Nephron progenitor cell (in vitro differentiated cells): ENCODE measurements around the gene MIDN.
A peak's percentile ranks its signal among the peaks of the same experiment; 100 is the strongest.

ENCODE experiments used
- DNase-seq: peaks from one replicate; pipeline ENCODE4 v3.0.0; 2021
- H3K27ac Mint-ChIP-seq: 2 replicates; pipeline ENCODE4 v1.8.0; 2021; ENCODE audit warnings: mild to moderate bottlenecking, moderate library complexity, mixed read lengths
- H3K27me3 Mint-ChIP-seq: 2 replicates; pipeline ENCODE4 v1.8.0; 2021; ENCODE audit warnings: mild to moderate bottlenecking, low read depth, mixed read lengths; ENCODE audit not compliant: poor library complexity
- H3K36me3 Mint-ChIP-seq: 2 replicates; pipeline ENCODE4 v1.8.0; 2021; ENCODE audit warnings: low read depth, mixed read lengths
- H3K4me1 Mint-ChIP-seq: 2 replicates; pipeline ENCODE4 v1.8.0; 2021; ENCODE audit warnings: mixed read lengths
- H3K4me3 Mint-ChIP-seq: 2 replicates; pipeline ENCODE4 v1.8.0; 2021; ENCODE audit warnings: mild to moderate bottlenecking, moderate library complexity, mixed read lengths
- H3K9me3 Mint-ChIP-seq: 2 replicates; pipeline ENCODE4 v1.8.0; 2021; ENCODE audit warnings: mild to moderate bottlenecking, moderate library complexity, mixed read lengths
- CTCF ChIP-seq: fragments of 200-600 bp; sonication (generic); IDR thresholded peaks from 2 replicates; pipeline ENCODE4 v1.5.0; 2021; ENCODE audit warnings: antibody characterized with exemption

Gene MIDN

DNA sequence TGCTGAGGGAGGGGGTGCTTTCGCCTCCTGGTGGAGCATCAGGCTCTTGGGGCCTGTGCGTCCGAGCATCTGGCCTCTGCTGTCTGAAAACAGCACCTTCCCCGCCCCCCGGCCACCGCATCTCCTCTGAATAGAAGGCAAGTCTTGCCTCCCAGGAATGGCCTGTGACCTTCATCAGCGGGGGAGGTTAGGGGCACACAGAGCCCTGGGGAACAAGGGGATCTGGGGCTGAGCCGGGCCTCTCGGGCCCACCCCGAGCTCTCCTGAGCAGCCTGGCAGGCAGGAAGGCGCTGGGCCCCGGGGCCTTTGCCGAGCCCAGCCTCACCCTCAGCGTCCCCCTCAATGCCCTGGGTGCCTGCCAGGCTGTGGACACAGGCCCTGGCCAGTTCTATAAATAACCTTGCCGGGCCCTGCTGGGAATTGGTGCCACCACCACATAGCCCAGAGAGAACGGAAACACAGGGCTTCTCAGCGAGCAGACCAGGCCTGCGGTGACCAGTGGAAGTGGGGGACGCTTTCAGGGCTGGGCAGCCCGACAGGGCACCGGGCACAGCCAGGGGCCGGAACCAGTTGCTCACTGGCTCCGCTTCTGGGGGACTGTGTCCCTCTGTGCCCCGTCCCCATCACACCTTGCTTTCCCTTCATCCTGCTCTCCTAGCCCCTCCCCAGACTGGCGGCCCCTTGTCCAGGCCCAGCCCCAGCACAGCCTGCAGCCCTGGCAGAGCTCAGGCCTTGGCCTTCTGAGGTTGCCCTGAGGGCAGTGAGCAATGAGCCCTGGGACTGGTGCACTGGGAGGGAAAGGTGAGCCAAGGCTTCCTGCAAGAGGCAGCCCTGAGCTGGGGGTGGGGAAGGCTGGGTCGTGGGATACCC lies 33.3 kb upstream of the MIDN start:
- H3K36me3 Mint-ChIP-seq, result peaks cover 15% of the 10 kb centered on the region

GRCh38 chr19:1216756-1217155 lies 31.6 kb upstream of the MIDN start:
- Mint-ChIP-seq H3K27ac (peak overlapping the region; percentile 92), H3K27me3 (no peaks in the 10 kb centered on the region), H3K9me3 (no peaks in the 10 kb centered on the region), H3K36me3 (peaks cover 8% of the 10 kb centered on the region), H3K4me3 (no peak overlapping the region), H3K4me1 (peaks cover 47% of the 10 kb centered on the region)
- no peak for TF ChIP-seq CTCF
- no peak for DNase-seq

More for the DNA sequence above, 33.3 kb upstream of the MIDN start:
- no peak overlapping the region for H3K4me3 Mint-ChIP-seq
- no peak for DNase-seq
- H3K4me1 Mint-ChIP-seq, result peaks cover 60% of the 10 kb centered on the region
- H3K27me3 Mint-ChIP-seq, result no peaks in the 10 kb centered on the region
- TF ChIP-seq CTCF, result no peak
- no peaks in the 10 kb centered on the region for H3K9me3 Mint-ChIP-seq
- no peak overlapping the region for H3K27ac Mint-ChIP-seq

GRCh38 chr19:1217366-1217765 lies 31.0 kb upstream of the MIDN start:
- no peak overlapping the region for H3K4me3 Mint-ChIP-seq
- peaks cover 45% of the 10 kb centered on the region for H3K4me1 Mint-ChIP-seq
- TF ChIP-seq CTCF, result no peak

GRCh38 chr19:1218751-1219567 lies 29.4 kb upstream of the MIDN start:
- no peak overlapping the region for H3K4me3 Mint-ChIP-seq

More at GRCh38 chr19:1217366-1217765, 31.0 kb upstream of the MIDN start:
- H3K36me3 Mint-ChIP-seq, result peaks cover 7% of the 10 kb centered on the region
- H3K27me3 Mint-ChIP-seq, result no peaks in the 10 kb centered on the region
- no peaks in the 10 kb centered on the region for H3K9me3 Mint-ChIP-seq
- peak overlapping the region; percentile 66 for H3K27ac Mint-ChIP-seq
- DNase-seq, result no peak

DNA sequence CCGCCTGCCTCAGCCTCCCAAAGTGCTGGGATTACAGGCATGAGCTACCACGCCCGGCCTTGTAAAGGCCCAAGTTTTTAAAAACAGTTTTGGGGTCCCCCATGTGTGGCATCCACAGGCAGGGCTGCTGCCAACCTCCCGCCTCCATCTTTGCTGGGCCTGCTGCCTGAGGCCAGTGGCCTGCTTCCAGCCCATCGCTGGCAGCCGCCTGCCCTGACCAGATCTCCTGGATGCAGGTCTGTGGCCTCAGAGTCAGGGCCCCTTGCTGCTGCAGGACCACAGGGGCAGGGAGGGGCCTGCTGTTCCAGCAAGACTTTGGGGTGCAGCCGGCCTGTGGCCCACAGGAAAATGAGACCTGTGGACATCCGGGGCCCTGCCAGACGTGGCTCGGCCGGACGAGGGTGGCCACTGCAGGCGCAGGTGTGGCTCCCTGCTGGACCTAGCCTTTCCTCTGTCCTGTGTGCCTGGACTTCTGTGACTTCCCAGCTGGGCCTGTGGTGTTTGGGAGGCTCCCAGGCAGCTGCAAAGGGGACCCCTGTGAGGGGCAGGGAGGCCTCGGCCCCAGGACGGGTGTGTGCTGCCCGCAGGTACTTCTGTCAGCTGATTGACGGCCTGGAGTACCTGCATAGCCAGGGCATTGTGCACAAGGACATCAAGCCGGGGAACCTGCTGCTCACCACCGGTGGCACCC lies 28.5 kb upstream of the MIDN start:
- Mint-ChIP-seq H3K27me3 (no peaks in the 10 kb centered on the region), H3K4me1 (peaks cover 29% of the 10 kb centered on the region), H3K36me3 (no peaks in the 10 kb centered on the region), H3K27ac (no peak overlapping the region), H3K9me3 (no peaks in the 10 kb centered on the region), H3K4me3 (no peak overlapping the region)
- TF ChIP-seq CTCF, result no peak
- no peak for DNase-seq

More at GRCh38 chr19:1218751-1219567, 29.4 kb upstream of the MIDN start:
- Mint-ChIP-seq H3K36me3 (no peaks in the 10 kb centered on the region), H3K4me1 (peaks cover 35% of the 10 kb centered on the region), H3K9me3 (no peaks in the 10 kb centered on the region), H3K27ac (no peak overlapping the region), H3K27me3 (no peaks in the 10 kb centered on the region)
- DNase-seq, result no peak
- no peak for TF ChIP-seq CTCF
